Liver (tissue), 9 donors: ENCODE results near the gene NAA11. TPM values are rescaled to one million over a fixed set of nuclear protein-coding genes. Genes with fewer than 3 reads are reported as not detected.

Experiments
- DNase-seq: peaks from one replicate; pipeline ENCODE4 v3.0.0-alpha.2; 2017; ENCODE audit warnings: low spot score
- H3K27ac ChIP-seq, 2 donors: one replicate each; pipeline ENCODE4 v1.7.0; 2013; ENCODE audit warnings: inconsistent platforms in 2 of 2, low read length in 2 of 2, control low read depth in 1 of 2, low read depth in 1 of 2, mild to moderate bottlenecking in 1 of 2
- H3K27me3 ChIP-seq, 4 donors: one replicate each; pipeline versions ENCODE4 v1.6.1 to v1.7.0; 2013; ENCODE audit warnings: low read length in 3 of 4, inconsistent platforms in 1 of 4, mild to moderate bottlenecking in 1 of 4, moderate library complexity in 1 of 4; ENCODE audit not compliant: control insufficient read depth in 4 of 4, insufficient read depth in 4 of 4
- H3K36me3 ChIP-seq, 4 donors: one replicate each; pipeline versions ENCODE4 v1.6.1 to v1.7.0; 2013; ENCODE audit warnings: low read length in 3 of 4, mild to moderate bottlenecking in 3 of 4, low read depth in 1 of 4, moderate library complexity in 1 of 4; ENCODE audit not compliant: control insufficient read depth in 4 of 4, insufficient read depth in 3 of 4
- H3K4me1 ChIP-seq, 4 donors: one replicate each; pipeline versions ENCODE4 v1.6.1 to v1.7.0; 2013; ENCODE audit warnings: low read length in 3 of 4, mild to moderate bottlenecking in 3 of 4, moderate library complexity in 1 of 4; ENCODE audit not compliant: control insufficient read depth in 4 of 4, insufficient read depth in 4 of 4
- H3K4me3 ChIP-seq, 3 donors: one replicate each; pipeline versions ENCODE4 v1.6.1 to v1.7.0; 2013; ENCODE audit warnings: low read length in 3 of 3, control low read depth in 1 of 3, low read depth in 1 of 3, mild to moderate bottlenecking in 1 of 3
- H3K9ac ChIP-seq, 2 donors: one replicate each; pipeline ENCODE4 v1.7.0; 2013; ENCODE audit warnings: low read length in 2 of 2, mild to moderate bottlenecking in 2 of 2, moderate library complexity in 2 of 2, control low read depth in 1 of 2, low read depth in 1 of 2
- H3K9me3 ChIP-seq, 4 donors: one replicate each; pipeline versions ENCODE4 v1.6.1 to v1.7.0; 2013; ENCODE audit warnings: low read length in 3 of 4; ENCODE audit not compliant: control insufficient read depth in 4 of 4
- EGR1 ChIP-seq, 2 donors: IDR thresholded peaks; 2 replicates each; pipeline ENCODE4 v1.6.1; 2016 to 2018; ENCODE audit warnings: antibody characterized with exemption in 2 of 2, low read depth in 2 of 2
- FOXA1 ChIP-seq: IDR thresholded peaks from 2 replicates; pipeline ENCODE4 v1.6.1; 2016; ENCODE audit warnings: antibody characterized with exemption
- FOXA2 ChIP-seq: IDR thresholded peaks from 2 replicates; pipeline ENCODE4 v1.6.1; 2016; ENCODE audit warnings: antibody characterized with exemption
- GABPA ChIP-seq, 2 donors: IDR thresholded peaks in 1 of 2; conservative IDR thresholded peaks in 1 of 2; 2 replicates each; pipeline ENCODE4 v1.6.1; 2016; ENCODE audit warnings: antibody characterized with exemption in 2 of 2, mild to moderate bottlenecking in 1 of 2, moderate library complexity in 1 of 2
- HNF4A ChIP-seq, 2 donors: conservative IDR thresholded peaks; 2 replicates each; pipeline ENCODE4 v1.6.1; 2016; ENCODE audit warnings: antibody characterized with exemption in 2 of 2, mild to moderate bottlenecking in 2 of 2
- JUND ChIP-seq, 2 donors: IDR thresholded peaks; 2 replicates each; pipeline ENCODE4 v1.6.1; 2016; ENCODE audit warnings: antibody characterized with exemption in 2 of 2
- RXRA ChIP-seq, 2 donors: IDR thresholded peaks; 2 replicates each; pipeline ENCODE4 v1.6.1; 2017 to 2018; ENCODE audit warnings: antibody characterized with exemption in 2 of 2, mild to moderate bottlenecking in 1 of 2
- SP1 ChIP-seq: IDR thresholded peaks from 2 replicates; pipeline ENCODE4 v1.6.1; 2018; ENCODE audit warnings: antibody characterized with exemption, mild to moderate bottlenecking
- YY1 ChIP-seq: IDR thresholded peaks from 2 replicates; pipeline ENCODE4 v1.6.1; 2016; ENCODE audit warnings: antibody characterized with exemption, mild to moderate bottlenecking
- WGBS: extraction: QIAGEN DNeasy Blood & Tissue Kit; methylation state at CpG from one replicate; pipeline ENCODE4 v1.1.7; 2013; 5-methylcytosine and 5-hydroxymethylcytosine counted together
- polyA plus RNA-seq, 2 donors: library from polyadenylated mRNA; stranded (reverse) in 1 of 2; unstranded in 1 of 2; fragments of 200-250 nt in 1 of 2; fragments of >200 nt in 1 of 2; fragmentation: Nextera tagmentation in 1 of 2; extraction: Ambion mirVana in 1 of 2; gene quantifications; one replicate each; pipeline versions ENCODE4 v1.2.1 to v1.2.3, GENCODE V29; 2013 to 2015
- total RNA-seq, 2 donors: library from RNA; depleted of rRNA; stranded (reverse); fragments of >200 nt; gene quantifications; one replicate each; pipeline ENCODE4 v1.2.3, GENCODE V29; 2014
- TF ChIP-seq, protein P1 (sequence below): IDR thresholded peaks from 2 replicates; pipeline ENCODE4 v1.6.1; 2016; ENCODE audit warnings: antibody characterized with exemption
- TF ChIP-seq, protein P2 (sequence below): IDR thresholded peaks from 2 replicates; pipeline ENCODE4 v1.6.1; 2016; ENCODE audit warnings: antibody characterized with exemption
- TF ChIP-seq, protein P3 (sequence below): IDR thresholded peaks from 2 replicates; pipeline ENCODE4 v1.6.1; 2016; ENCODE audit warnings: antibody characterized with exemption, mild to moderate bottlenecking
- TF ChIP-seq, protein P4 (sequence below): IDR thresholded peaks from 2 replicates; pipeline ENCODE4 v1.6.1; 2016; ENCODE audit warnings: antibody characterized with exemption
- donor health status: healthy.
- donor health status: healthy.
- donor health status: healthy.
- donor health status: healthy.
- donor health status: healthy.

NAA11 gene
- total and polyA plus RNA-seq, 4 donors, result not detected

DNA sequence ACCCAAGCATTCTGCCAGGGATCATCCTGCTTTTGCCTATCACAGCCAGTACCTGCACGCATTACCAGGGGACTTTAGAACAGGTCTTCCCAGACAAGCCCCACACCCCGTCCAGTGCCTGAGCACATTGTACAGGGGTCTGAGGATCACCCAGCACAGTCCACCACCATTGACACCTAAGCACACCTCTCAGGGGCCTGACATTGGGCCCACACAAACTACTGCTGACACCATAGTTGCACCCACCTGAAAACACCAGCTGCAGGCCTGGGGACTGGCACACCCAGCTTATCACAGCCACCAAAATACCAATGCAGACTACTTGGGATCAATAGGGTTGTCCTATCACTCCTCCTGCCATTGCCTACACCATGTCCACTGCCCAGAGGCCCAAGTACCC, 14.7 kb upstream of the NAA11 start:
- no peak for DNase-seq
- Histone ChIP-seq H3K9ac (no peak overlapping the region), H3K27me3 (no peaks in the 10 kb centered on the region), H3K4me3 (no peak overlapping the region), H3K4me1 (no peaks in the 10 kb centered on the region), H3K27ac (no peak overlapping the region), H3K9me3 (no peaks in the 10 kb centered on the region), H3K36me3 (no peaks in the 10 kb centered on the region)
- WGBS, result 85% methylated on average over 2 of the region's 2 CpGs
- no peak for TF ChIP-seq RXRA (IDR thresholded peaks at IDR 0.05)
- no peak for TF ChIP-seq EGR1 (IDR thresholded peaks at IDR 0.05; ENCODE audit: low read depth in 2 of 2)
- TF ChIP-seq, protein P1, sequence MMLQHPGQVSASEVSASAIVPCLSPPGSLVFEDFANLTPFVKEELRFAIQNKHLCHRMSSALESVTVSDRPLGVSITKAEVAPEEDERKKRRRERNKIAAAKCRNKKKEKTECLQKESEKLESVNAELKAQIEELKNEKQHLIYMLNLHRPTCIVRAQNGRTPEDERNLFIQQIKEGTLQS, result no peak

DNA sequence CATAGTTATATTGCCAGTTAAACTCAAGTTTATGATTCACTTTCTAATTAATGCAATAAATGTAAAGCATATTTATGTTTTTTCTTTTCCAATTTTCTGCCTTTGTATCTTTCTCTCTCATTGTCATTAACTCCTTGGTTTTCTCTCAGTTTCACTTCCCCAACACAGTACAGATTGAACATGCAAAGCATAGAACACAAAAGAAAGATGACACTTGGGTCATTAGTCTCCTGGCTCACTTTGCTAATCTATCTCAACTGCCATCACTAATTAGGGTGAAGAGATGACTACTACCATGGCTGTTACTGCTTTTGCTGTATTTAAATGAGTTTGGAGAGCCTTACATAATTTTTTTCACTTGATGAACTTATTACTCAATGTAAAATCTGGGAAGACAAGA, 12.3 kb upstream of the NAA11 start:
- Histone ChIP-seq H3K36me3 (no peaks in the 10 kb centered on the region), H3K4me3 (no peak overlapping the region), H3K27ac (no peak overlapping the region), H3K4me1 (no peaks in the 10 kb centered on the region), H3K9me3 (no peaks in the 10 kb centered on the region), H3K27me3 (no peaks in the 10 kb centered on the region), H3K9ac (no peak overlapping the region)
- no peak for TF ChIP-seq RXRA (IDR thresholded peaks at IDR 0.05)
- no peak for TF ChIP-seq SP1
- TF ChIP-seq FOXA2, result no peak
- TF ChIP-seq, protein P1, result no peak
- TF ChIP-seq HNF4A (conservative IDR thresholded peaks at IDR 0.05), result no peak
- TF ChIP-seq, protein P2, sequence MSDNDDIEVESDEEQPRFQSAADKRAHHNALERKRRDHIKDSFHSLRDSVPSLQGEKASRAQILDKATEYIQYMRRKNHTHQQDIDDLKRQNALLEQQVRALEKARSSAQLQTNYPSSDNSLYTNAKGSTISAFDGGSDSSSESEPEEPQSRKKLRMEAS, result no peak
- no peak for TF ChIP-seq JUND (IDR thresholded peaks at IDR 0.05)
- TF ChIP-seq GABPA (IDR thresholded peaks at IDR 0.05 in 1 of 2, conservative IDR thresholded peaks at IDR 0.05 in 1 of 2), result no peak
- TF ChIP-seq YY1, result no peak
- DNase-seq, result no peak

DNA sequence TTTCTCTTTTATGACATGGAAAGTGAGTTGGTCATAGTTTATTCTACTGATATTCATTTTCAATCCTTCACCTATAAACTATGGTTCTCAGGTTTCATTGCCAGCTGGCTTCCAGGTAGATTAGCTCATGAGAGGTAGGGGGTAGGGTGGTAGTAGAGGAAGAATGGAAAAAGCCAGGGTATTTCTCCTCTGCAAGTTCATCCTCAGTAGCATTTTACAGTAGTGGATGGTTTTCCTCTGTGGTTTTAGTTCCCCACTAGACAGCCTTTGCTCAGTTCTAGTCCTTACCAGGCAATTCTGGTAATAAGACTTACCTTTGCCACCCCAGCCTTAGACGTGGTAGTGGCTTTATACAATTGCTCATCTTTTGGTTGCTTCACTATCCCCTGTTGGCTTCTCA, 8.9 kb upstream of the NAA11 start:
- 56% methylated on average over 1 of the region's 1 CpG for WGBS
- Histone ChIP-seq H3K27ac (no peak overlapping the region), H3K4me3 (no peak overlapping the region), H3K4me1 (no peaks in the 10 kb centered on the region), H3K9me3 (no peaks in the 10 kb centered on the region), H3K27me3 (no peaks in the 10 kb centered on the region), H3K9ac (no peak overlapping the region), H3K36me3 (no peaks in the 10 kb centered on the region)
- TF ChIP-seq HNF4A (conservative IDR thresholded peaks at IDR 0.05) (no peak), FOXA2 (no peak), FOXA1 (no peak), YY1 (no peak)
- TF ChIP-seq, protein P3, sequence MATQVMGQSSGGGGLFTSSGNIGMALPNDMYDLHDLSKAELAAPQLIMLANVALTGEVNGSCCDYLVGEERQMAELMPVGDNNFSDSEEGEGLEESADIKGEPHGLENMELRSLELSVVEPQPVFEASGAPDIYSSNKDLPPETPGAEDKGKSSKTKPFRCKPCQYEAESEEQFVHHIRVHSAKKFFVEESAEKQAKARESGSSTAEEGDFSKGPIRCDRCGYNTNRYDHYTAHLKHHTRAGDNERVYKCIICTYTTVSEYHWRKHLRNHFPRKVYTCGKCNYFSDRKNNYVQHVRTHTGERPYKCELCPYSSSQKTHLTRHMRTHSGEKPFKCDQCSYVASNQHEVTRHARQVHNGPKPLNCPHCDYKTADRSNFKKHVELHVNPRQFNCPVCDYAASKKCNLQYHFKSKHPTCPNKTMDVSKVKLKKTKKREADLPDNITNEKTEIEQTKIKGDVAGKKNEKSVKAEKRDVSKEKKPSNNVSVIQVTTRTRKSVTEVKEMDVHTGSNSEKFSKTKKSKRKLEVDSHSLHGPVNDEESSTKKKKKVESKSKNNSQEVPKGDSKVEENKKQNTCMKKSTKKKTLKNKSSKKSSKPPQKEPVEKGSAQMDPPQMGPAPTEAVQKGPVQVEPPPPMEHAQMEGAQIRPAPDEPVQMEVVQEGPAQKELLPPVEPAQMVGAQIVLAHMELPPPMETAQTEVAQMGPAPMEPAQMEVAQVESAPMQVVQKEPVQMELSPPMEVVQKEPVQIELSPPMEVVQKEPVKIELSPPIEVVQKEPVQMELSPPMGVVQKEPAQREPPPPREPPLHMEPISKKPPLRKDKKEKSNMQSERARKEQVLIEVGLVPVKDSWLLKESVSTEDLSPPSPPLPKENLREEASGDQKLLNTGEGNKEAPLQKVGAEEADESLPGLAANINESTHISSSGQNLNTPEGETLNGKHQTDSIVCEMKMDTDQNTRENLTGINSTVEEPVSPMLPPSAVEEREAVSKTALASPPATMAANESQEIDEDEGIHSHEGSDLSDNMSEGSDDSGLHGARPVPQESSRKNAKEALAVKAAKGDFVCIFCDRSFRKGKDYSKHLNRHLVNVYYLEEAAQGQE, result no peak
- TF ChIP-seq, protein P2, result no peak
- TF ChIP-seq, protein P4, sequence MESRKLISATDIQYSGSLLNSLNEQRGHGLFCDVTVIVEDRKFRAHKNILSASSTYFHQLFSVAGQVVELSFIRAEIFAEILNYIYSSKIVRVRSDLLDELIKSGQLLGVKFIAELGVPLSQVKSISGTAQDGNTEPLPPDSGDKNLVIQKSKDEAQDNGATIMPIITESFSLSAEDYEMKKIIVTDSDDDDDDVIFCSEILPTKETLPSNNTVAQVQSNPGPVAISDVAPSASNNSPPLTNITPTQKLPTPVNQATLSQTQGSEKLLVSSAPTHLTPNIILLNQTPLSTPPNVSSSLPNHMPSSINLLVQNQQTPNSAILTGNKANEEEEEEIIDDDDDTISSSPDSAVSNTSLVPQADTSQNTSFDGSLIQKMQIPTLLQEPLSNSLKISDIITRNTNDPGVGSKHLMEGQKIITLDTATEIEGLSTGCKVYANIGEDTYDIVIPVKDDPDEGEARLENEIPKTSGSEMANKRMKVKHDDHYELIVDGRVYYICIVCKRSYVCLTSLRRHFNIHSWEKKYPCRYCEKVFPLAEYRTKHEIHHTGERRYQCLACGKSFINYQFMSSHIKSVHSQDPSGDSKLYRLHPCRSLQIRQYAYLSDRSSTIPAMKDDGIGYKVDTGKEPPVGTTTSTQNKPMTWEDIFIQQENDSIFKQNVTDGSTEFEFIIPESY, result no peak
- DNase-seq, result no peak
